NCI-H345 (cell line): ENCODE measurements around the gene ITGBL1.
A peak's percentile ranks its signal among the peaks of the same experiment; 100 is the strongest.

Experiments used
- DNase-seq: peaks from one replicate; lab custom pipeline; 2025; lab: John Stamatoyannopoulos, UW

ITGBL1 gene

DNA sequence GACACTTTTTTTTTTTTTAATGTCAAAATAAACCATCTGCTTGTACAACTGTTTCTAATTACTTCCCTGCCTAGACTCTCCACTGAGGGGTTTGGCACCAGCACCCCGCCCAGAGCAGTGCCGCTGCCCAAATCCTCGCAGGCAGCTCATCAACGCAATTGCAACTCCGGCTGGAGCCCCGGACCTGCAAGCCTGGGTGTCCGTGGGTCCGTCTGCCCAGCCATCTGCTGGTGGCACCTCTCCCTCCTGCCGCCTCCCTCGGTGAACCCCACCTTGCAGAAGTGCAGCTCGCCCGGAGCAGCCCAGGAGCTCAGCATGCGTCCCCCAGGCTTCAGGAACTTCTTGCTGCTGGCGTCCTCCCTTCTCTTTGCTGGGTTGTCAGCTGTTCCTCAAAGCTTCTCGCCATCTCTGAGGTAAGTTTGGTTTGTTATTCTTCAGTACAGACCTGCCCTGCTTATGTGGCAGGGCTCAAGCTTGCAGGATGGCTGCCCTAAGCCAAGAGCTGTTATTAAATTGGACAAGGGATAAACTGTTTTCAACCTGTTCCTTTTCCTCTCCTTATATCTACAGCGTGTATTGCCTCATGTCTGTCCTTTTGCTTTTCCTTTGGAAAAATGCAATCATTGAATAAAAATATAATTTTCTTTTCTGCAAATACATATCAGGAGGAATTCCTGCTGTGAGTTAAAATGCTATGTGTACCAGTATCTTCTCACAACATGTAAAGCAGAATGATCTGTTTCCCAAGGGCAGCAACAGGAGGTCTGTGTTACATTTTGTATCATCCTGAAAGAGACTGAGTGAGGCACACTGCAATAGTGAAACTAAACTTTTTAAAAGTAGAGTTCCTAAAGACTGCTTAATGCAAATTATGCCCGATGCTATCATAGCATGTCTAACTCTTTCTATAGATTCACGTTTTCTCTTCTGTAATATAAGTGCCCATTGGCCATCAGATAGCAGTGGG lies at the start of gene ITGBL1:
Gene ITGBL1, plus strand, starts transcription at position 157 of the 967 bp plus-strand sequence. Its CDS starts 159 bp downstream, at position 316.
- no peak for DNase-seq

DNA sequence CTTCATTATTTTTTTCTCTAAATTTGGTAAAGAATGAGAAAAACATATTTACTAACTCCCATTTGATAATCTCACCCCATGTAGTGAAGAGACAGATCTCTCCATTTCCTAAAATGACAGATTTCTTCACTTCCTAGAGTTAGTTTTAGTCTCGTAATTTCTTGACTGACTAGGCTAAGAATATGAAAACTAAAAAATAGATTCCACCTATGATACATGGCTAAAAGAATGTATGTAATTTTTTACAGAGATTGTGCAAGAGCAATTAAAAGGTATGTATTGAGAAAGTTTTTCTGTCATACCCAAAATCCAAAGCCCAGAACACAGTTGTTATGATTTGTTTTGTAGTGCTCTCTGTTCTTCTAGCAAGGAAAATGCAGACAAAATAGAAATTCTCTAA lies 45.7 kb upstream of the ITGBL1 start:
- no peak for DNase-seq

DNA sequence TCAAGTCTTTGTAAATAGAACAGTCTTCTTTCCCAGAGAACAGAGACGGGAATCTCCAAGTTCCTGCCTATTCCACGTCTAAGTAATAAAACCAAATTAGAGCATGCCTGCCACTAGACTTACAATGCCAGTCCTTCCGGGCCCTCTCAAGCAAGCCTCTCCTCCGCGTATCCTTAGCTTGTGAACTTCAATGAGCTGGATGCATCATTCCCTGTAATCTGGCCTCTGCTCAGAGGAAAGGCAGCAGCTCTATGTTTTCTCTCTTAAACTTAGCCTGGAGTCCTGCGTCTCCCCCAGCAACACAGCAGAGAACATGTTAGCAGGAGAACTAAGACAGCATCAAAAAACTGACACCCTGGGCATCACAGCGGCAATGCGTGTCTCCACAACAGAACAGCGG lies 44.3 kb upstream of the ITGBL1 start:
- DNase-seq: no peak

- DNase-seq: no peak
Measured at GRCh38 chr13:101408992-101409656, 43.4 kb upstream of the ITGBL1 start.

DNA sequence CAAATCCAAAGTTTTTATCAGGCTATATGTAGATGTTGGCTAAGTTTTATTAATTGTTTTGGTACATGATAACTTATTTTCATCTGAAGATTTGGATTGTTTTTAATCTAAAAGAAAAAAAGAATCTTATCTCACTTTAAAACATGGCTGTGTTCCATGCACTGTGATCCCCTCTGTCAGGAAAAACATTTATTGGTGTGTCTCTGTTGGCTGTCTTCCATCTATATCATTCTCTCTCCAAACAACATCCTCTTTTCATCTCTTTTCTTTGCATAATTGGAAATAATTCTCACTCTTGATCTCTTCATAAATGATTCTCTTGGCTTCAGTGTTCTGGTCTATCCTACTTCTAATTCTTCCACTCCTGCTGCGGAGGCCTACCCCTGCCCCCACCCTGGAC lies 40.4 kb upstream of the ITGBL1 start:
- no peak for DNase-seq

- DNase-seq: peak; percentile 14
Measured at GRCh38 chr13:101415358-101416174, 36.9 kb upstream of the ITGBL1 start.

GRCh38 chr13:101416181-101417042 lies 36.1 kb upstream of the ITGBL1 start, which contains the start of gene NALCN:
Gene NALCN (minus strand): TSS chr13:101416508. CDS start chr13:101399126, 17,382 bp downstream.
- DNase-seq: peak; percentile 56

- DNase-seq: peak; percentile 88
Measured at GRCh38 chr13:101417043-101417406, 35.5 kb upstream of the ITGBL1 start.

- DNase-seq: no peak
Measured at GRCh38 chr13:101417501-101417900, 35.0 kb upstream of the ITGBL1 start.

- DNase-seq: no peak
Measured at GRCh38 chr13:101423872-101424271, 28.6 kb upstream of the ITGBL1 start.

DNA sequence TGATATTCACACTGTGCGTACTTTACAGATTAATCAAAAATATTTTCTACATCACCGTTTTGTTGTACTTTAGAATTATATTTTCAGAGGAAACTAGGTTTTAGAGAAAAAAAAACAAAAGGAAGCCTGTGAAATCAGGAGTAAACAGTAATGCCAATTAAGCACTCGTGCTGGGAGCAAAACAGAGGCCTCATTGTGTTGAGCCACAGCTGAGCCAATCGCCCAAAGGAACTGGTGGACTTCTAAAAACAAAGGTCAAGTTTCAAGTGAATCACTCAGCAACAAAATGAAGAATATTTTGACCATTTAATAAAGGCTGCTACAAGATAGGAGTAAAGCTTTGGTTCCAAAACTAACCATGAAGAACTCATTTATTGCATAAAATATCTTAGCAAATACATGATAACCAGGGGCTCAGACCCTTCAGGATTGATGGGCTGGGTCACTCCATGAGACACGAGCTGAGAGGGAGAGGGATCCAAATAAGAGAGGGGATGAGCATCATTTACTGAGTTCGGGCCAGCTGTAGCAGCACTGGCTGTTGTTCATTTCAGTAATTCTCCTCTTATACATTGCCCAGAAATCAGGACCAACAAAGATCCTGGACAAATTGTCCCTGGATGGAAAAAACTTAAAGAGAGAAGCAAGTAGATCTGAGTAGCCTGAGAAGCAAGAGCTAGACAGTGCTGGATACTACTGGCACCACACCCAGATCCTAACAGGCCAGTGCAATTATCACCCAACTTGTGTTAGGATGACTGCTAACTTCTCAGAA lies 27.9 kb upstream of the ITGBL1 start:
- DNase-seq: no peak

- no peak for DNase-seq
Measured at GRCh38 chr13:101425156-101425471, 27.4 kb upstream of the ITGBL1 start.

DNA sequence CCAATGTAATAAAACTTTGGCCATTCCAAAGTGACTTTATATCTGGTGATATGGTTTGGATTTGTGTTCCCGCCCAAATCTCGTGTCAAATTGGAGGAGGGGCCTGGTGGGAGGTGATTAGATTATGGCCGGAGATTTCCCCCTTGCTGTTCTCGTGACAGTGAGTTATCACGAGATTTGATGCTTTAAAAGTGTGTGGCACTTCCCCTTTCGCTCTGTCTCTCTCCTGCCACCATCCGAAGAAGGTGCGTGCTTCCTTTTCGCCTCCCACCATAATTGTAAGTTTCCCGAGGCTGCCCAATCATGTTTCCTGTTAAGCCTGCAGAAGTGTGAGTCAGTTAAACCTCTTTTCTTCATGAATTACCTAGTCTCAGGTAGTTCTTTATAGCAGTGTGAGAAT lies 26.9 kb upstream of the ITGBL1 start:
- no peak for DNase-seq

DNA sequence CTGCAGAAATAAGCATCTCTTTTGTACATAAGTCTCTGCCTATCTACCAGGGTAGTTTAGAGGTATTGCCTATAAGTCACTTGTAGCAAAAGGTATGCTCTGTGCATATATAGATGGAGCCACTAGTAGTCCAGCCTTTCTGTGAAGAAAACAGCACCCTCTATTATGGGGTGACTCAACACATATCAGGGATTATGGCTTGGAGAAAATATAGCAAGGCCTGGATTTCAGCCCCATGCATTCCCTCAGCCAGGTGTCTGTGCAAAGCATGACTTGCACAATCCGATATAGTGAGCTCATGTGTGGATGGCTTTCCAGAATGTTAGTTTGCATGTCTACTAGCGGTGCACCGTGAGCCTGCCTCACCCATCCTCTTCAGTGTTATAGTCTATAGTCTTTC lies 22.7 kb upstream of the ITGBL1 start:
- DNase-seq: no peak

DNA sequence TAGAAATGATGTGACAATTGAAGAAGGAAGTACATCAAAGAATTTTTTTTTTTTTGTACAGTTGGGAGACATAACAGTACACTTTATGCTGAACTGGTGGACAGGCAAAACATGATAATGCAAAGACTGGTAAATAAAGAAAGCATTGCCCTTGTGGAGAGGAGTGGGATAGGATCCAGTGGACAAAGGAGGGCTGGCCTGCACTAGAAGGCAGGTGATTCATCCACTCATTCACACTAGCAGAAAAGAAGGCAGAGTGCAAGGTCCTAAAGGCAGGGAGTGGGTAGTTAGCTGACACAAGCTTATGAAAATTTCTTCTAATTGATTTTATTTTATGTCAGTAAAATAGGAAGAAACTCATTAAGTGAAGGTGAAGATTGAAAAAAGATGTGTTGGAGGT lies 18.6 kb upstream of the ITGBL1 start:
- no peak for DNase-seq

DNA sequence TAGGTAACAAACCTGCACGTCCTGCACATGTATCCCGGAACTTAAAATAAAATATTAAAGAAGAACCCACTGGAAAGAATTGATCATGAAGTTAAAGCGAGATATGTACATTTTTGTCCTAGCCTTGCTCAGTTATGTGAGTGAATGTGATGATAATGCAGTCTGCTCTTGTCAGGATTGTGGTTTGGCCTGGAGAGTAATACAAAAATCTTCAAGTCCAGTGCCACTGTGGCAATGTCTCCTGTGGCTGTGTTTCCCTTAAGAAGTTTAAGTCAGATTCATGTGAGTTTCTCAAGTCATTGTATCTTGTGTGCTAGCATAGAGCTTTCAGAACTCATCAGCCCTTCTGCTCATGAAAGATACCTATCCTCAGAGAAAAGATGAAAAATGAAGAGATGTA lies 18.0 kb upstream of the ITGBL1 start:
- no peak for DNase-seq

- DNase-seq: no peak
Measured at GRCh38 chr13:101447852-101448251, 4.6 kb upstream of the ITGBL1 start.

GRCh38 chr13:101449790-101450748 lies 2.4 kb upstream of the ITGBL1 start:
- DNase-seq: no peak

- no peak for DNase-seq
Measured at GRCh38 chr13:101450749-101451130, 1.7 kb upstream of the ITGBL1 start.

DNA sequence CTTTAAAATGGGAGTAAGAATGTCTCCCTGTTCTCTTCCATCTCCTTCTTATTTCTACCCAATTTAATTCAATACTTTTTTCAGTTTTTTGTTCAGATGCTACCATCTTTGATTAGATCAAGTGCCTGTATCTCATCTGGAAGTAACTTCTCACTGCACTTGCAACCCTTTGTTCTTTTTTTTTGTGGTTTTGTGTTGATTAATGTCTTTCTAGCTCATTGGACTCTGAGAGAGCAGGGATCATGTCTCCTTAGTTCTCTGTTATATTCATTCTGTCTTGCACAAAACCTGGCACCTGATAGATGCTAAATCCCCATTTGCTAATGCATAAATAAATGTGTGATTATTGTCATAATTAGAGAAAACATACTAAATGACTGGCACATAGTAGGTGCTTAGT lies 834 bp upstream of the ITGBL1 start:
- no peak for DNase-seq
